ENCODE results near the gene GNL1.
"Not testable (repeated sequence)": the region's sequence is repeated elsewhere in the genome, so short reads cannot be mapped to it uniquely, and the experiment has no call there.

GRCh38 chr6:30497261-30497599 lies 59.1 kb downstream of the GNL1 start:
- TF ChIP-seq CTCF (IDR thresholded peaks at IDR 0.05; ENCODE audit: low read length); EZH2 (IDR thresholded peaks at IDR 0.05; ENCODE audit: borderline replicate concordance, low read length): not testable (repeated sequence)
